ENCODE measurements around the gene EML5. TPM values are rescaled to one million over a fixed set of nuclear protein-coding genes. Genes with fewer than 3 reads are reported as not detected.

The EML5 gene
- total RNA-seq, 4 donors from 2014 or later, result 0.42 to 3.3 (median 1.2) TPM

DNA sequence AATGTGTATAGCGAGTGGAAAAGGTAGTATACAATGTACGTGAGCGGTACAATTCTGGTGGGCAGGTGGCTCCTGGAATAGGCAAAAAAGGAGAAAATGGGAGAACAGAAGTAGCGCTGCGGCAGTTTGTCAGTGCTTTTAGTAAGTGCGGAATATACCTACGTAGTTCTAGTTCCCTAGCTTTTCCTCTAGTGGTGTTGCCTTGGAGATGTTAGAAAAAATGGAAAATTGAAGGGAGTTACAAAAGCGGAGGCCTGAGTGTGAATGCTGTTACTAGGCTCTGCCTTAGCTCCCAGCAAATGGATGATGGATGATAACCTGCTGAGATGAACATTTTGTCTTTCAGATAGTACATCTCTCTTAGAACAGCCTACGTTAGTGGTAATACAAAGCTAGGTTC lies 32.8 kb upstream of the EML5 start:
- TF ChIP-seq EP300 (IDR thresholded peaks at IDR 0.05) (no peak), POLR2A (IDR thresholded peaks at IDR 0.05) (no peak), POLR2AphosphoS5 (IDR thresholded peaks at IDR 0.05) (no peak)
- TF ChIP-seq, protein P1, sequence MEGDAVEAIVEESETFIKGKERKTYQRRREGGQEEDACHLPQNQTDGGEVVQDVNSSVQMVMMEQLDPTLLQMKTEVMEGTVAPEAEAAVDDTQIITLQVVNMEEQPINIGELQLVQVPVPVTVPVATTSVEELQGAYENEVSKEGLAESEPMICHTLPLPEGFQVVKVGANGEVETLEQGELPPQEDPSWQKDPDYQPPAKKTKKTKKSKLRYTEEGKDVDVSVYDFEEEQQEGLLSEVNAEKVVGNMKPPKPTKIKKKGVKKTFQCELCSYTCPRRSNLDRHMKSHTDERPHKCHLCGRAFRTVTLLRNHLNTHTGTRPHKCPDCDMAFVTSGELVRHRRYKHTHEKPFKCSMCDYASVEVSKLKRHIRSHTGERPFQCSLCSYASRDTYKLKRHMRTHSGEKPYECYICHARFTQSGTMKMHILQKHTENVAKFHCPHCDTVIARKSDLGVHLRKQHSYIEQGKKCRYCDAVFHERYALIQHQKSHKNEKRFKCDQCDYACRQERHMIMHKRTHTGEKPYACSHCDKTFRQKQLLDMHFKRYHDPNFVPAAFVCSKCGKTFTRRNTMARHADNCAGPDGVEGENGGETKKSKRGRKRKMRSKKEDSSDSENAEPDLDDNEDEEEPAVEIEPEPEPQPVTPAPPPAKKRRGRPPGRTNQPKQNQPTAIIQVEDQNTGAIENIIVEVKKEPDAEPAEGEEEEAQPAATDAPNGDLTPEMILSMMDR (IDR thresholded peaks at IDR 0.05), result no peak
- 92% methylated on average over 9 of the region's 9 CpGs for WGBS
- no peaks in the 10 kb centered on the region for H3K36me3 ChIP-seq
- DNase-seq (ENCODE audit: low spot score in 2 of 2), result no peak
- H3K4me3 ChIP-seq, result peak overlapping the region; percentile 65
- H3K9me3 ChIP-seq, result no peaks in the 10 kb centered on the region
- H3K27ac ChIP-seq, result no peak overlapping the region
- peaks cover 15% of the 10 kb centered on the region for H3K4me1 ChIP-seq
- H3K27me3 ChIP-seq, result no peaks in the 10 kb centered on the region

DNA sequence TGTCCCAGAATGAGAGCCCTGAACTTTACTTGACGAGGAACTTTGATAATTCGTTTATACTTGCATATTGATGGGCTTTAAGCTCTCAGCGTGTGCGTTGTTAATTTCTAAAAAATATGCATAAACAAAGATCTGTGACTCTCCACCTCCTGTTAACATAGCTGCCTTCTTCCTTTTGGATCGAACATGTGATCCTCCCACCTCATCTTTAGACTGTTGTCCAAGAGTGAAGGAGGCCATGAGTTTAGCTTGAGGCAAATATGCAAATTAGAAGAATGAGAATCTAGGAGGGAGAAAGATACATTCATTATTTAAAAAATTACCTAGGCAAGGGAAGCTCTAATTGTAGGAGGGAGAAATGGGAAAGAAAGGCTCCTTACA lies 32.3 kb upstream of the EML5 start:
- no peaks in the 10 kb centered on the region for H3K27me3 ChIP-seq
- peak overlapping the region; percentile 65 for H3K4me3 ChIP-seq
- peak overlapping the region; percentile 88 for H3K27ac ChIP-seq
- peaks cover 15% of the 10 kb centered on the region for H3K4me1 ChIP-seq
- DNase-seq (ENCODE audit: low spot score in 2 of 2), result no peak
- TF ChIP-seq POLR2A (IDR thresholded peaks at IDR 0.05) (no peak), POLR2AphosphoS5 (IDR thresholded peaks at IDR 0.05) (no peak), EP300 (IDR thresholded peaks at IDR 0.05) (no peak)
- TF ChIP-seq, protein P1 (IDR thresholded peaks at IDR 0.05), result no peak
- no peaks in the 10 kb centered on the region for H3K36me3 ChIP-seq
- H3K9me3 ChIP-seq, result no peaks in the 10 kb centered on the region
- 3% methylated on average over 5 of the region's 5 CpGs for WGBS

DNA sequence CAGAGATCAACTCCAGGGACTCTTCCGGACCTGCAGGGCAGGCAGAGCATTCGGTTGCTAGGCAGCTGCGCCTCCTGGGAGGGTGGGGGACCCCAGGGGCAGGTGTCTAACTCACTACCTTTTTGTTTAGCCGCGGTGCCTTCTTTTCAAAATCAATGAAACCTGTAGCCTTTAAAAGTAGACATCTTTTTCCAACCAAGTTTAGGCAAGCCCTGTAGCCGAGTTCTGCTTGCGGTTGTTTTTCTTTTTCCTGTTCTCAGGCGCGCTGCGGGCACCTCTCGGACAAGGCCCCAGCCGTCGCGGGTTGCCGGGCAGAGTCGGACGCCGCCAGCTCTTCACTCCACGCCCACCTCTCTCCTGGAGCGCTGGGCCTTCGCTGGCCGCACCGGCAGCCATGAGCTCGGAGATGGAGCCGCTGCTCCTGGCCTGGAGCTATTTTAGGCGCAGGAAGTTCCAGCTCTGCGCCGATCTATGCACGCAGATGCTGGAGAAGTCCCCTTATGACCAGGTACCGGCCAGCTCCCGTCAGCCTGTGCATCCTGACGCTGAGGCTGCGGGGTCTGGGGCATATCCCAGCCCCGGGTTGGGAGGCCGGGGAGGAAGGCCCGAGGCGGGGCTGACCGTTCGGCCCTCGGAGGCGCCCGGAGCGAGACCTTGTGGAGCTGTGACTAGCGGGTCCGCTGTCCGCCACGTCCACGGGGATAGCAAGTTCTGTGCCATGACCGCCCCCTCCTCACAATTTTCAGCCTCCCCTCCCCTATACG lies 31.7 kb upstream of the EML5 start, which contains the start of gene TTC8:
Gene TTC8, plus strand, starts transcription at position 338 of the 764 bp plus-strand sequence. Its CDS starts 57 bp downstream, at position 395.
- peak within 1 kb of the TSS; percentile 88 for H3K27ac ChIP-seq
- H3K27me3 ChIP-seq, result no peaks in the 10 kb centered on the region
- peak within 1 kb of the TSS; percentile 65 for H3K4me3 ChIP-seq
- no peaks in the 10 kb centered on the region for H3K9me3 ChIP-seq
- peaks cover 15% of the 10 kb centered on the region for H3K4me1 ChIP-seq
- TF ChIP-seq POLR2A (IDR thresholded peaks at IDR 0.05) (no peak), POLR2AphosphoS5 (IDR thresholded peaks at IDR 0.05) (peak in 1 of 3 donors; percentile 29)
- no peaks in the 10 kb centered on the region for H3K36me3 ChIP-seq
- peak; percentile 88 to 89 for DNase-seq (ENCODE audit: low spot score in 2 of 2)
- 2% methylated on average over 33 of the region's 50 CpGs for WGBS

DNA sequence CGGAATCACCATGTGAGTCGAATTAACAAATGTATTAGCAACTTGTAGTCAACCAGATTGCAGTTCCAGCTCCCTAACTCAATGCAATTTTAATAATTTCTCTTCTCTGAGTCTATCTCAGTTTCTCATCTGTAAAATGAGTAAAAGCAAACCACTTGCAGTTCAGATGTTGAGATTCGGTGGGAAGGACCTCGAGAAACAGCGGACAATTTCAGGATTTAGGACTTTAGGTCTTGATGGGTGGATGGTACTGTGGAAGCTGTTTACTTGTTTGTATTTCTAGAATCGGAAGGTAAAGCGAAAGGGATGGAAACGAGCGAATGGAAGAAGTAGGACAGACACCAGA lies 31.2 kb upstream of the EML5 start:
- Histone ChIP-seq H3K27ac (peak overlapping the region; percentile 88), H3K27me3 (no peaks in the 10 kb centered on the region), H3K4me3 (peak overlapping the region; percentile 65), H3K4me1 (peaks cover 15% of the 10 kb centered on the region), H3K36me3 (no peaks in the 10 kb centered on the region), H3K9me3 (no peaks in the 10 kb centered on the region)
- 5% methylated on average over 9 of the region's 9 CpGs for WGBS
- TF ChIP-seq EP300 (IDR thresholded peaks at IDR 0.05) (no peak), POLR2A (IDR thresholded peaks at IDR 0.05) (no peak), POLR2AphosphoS5 (IDR thresholded peaks at IDR 0.05) (no peak)
- TF ChIP-seq, protein P1 (IDR thresholded peaks at IDR 0.05), result no peak
- no peak for DNase-seq (ENCODE audit: low spot score in 2 of 2)

DNA sequence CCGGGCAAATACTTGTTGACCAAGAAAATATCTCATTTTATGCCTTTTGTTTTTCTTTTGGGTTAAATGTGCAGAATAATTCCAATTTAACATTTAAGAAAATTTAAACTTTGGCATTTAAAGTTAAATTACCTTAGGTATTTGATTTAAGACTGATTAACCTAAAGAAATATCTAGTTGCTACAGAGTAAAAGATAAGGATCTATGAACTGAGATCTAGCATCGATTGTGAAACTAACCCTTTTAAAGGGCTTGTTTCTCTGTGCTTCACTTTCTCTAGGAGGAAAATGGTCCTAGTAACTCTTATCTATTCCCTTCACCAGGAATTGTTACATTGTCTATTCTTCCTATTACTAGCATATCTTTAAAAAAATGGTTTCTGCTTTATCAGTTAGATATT lies 29.1 kb upstream of the EML5 start:
- TF ChIP-seq EP300 (IDR thresholded peaks at IDR 0.05) (no peak), POLR2A (IDR thresholded peaks at IDR 0.05) (no peak), POLR2AphosphoS5 (IDR thresholded peaks at IDR 0.05) (no peak)
- TF ChIP-seq, protein P1 (IDR thresholded peaks at IDR 0.05), result no peak
- Histone ChIP-seq H3K27me3 (no peaks in the 10 kb centered on the region), H3K4me3 (no peak overlapping the region), H3K27ac (no peak overlapping the region), H3K36me3 (no peaks in the 10 kb centered on the region), H3K9me3 (no peaks in the 10 kb centered on the region), H3K4me1 (peaks cover 15% of the 10 kb centered on the region)
- no peak for DNase-seq (ENCODE audit: low spot score in 2 of 2)
- 60% methylated on average over 2 of the region's 2 CpGs for WGBS
